ENCODE measurements around the gene P2RX4. TPM values are rescaled to one million over a fixed set of nuclear protein-coding genes. Genes with fewer than 3 reads are reported as not detected.
"Not testable (repeated sequence)": the region's sequence is repeated elsewhere in the genome, so short reads cannot be mapped to it uniquely, and the experiment has no call there.

Gene P2RX4
- total RNA-seq, 1 donor from 2014 or later = 26.5 TPM

GRCh38 chr12:121228919-121229665, 19.2 kb downstream of the P2RX4 start:
- Histone ChIP-seq H3K27ac (peak overlapping the region; percentile 71), H3K27me3 (no peaks in the 10 kb centered on the region), H3K4me1 (peaks cover 17% of the 10 kb centered on the region), H3K4me3 (no peak overlapping the region), H3K36me3 (peaks cover 0 to 13% of the 10 kb centered on the region in 2 donors), H3K9me3 (no peaks in the 10 kb centered on the region)
- TF ChIP-seq POLR2AphosphoS5 (IDR thresholded peaks at IDR 0.05; ENCODE audit: insufficient read depth in 1 of 2, low read depth in 1 of 2) (no peak), POLR2A (IDR thresholded peaks at IDR 0.05) (no peak), CTCF (IDR thresholded peaks at IDR 0.05) (no peak)
- intact Hi-C loops (cut with DNase I) = no loop called here
- no peak for DNase-seq (ENCODE audit: extremely low spot score in 2 of 2)

- H3K27ac ChIP-seq = peak overlapping the region; percentile 71
- H3K9me3 ChIP-seq; DNase-seq (ENCODE audit: extremely low spot score in 2 of 2); H3K27me3 ChIP-seq; H3K4me3 ChIP-seq; intact Hi-C loops (cut with DNase I): not testable (repeated sequence)
- TF ChIP-seq POLR2AphosphoS5 (IDR thresholded peaks at IDR 0.05; ENCODE audit: insufficient read depth in 1 of 2, low read depth in 1 of 2) = peak; percentile 45 to 46
- TF ChIP-seq CTCF (IDR thresholded peaks at IDR 0.05) = peak; percentile 74 to 84 (median 80)
- peaks cover 0 to 13% of the 10 kb centered on the region in 2 donors for H3K36me3 ChIP-seq
- peaks cover 17% of the 10 kb centered on the region for H3K4me1 ChIP-seq
Measured at GRCh38 chr12:121229826-121230537, 20.1 kb downstream of the P2RX4 start.

- H3K27ac ChIP-seq = no peak overlapping the region
- H3K4me1 ChIP-seq = peaks cover 17% of the 10 kb centered on the region
- DNase-seq (ENCODE audit: extremely low spot score in 2 of 2) = no peak
- H3K36me3 ChIP-seq = peaks cover 0 to 13% of the 10 kb centered on the region in 2 donors
- H3K4me3 ChIP-seq = no peak overlapping the region
- TF ChIP-seq CTCF (IDR thresholded peaks at IDR 0.05) (peak in 1 of 3 experiments; percentile 16), POLR2A (IDR thresholded peaks at IDR 0.05) (no peak)
- no peaks in the 10 kb centered on the region for H3K27me3 ChIP-seq
- intact Hi-C loops (cut with DNase I) = no loop called here
- H3K9me3 ChIP-seq = no peaks in the 10 kb centered on the region
Measured at GRCh38 chr12:121230538-121230907, 20.6 kb downstream of the P2RX4 start.

- Histone ChIP-seq H3K27me3 (no peaks in the 10 kb centered on the region), H3K4me3 (no peak overlapping the region), H3K27ac (no peak overlapping the region), H3K9me3 (no peaks in the 10 kb centered on the region), H3K4me1 (peaks cover 17% of the 10 kb centered on the region), H3K36me3 (peaks cover 0 to 6% of the 10 kb centered on the region in 2 donors)
- no peak for DNase-seq (ENCODE audit: extremely low spot score in 2 of 2)
- intact Hi-C loops (cut with DNase I) = no loop called here
- no peak for TF ChIP-seq POLR2AphosphoS5 (IDR thresholded peaks at IDR 0.05; ENCODE audit: insufficient read depth in 1 of 2, low read depth in 1 of 2)
- TF ChIP-seq POLR2A (IDR thresholded peaks at IDR 0.05) = no peak
- no peak for TF ChIP-seq CTCF (IDR thresholded peaks at IDR 0.05)
Measured at GRCh38 chr12:121232163-121232562, 22.2 kb downstream of the P2RX4 start.
